Chondrocyte (in vitro differentiated cells): ENCODE measurements around the gene CCDC24. TPM values are rescaled to one million over a fixed set of nuclear protein-coding genes. Genes with fewer than 3 reads are reported as not detected.

Experiments used
- DNase-seq: peaks from one replicate; pipeline ENCODE4 v3.0.0; 2021; ENCODE audit warnings: mixed read lengths, low spot score
- H3K27ac Mint-ChIP-seq: one replicate; pipeline ENCODE4 v1.8.0; 2021; ENCODE audit warnings: mild to moderate bottlenecking, moderate library complexity, mixed read lengths; ENCODE audit not compliant: unreplicated experiment
- H3K27me3 Mint-ChIP-seq: 2 replicates; pipeline ENCODE4 v1.8.0; 2021; ENCODE audit warnings: low read depth, mixed read lengths
- H3K36me3 Mint-ChIP-seq: 2 replicates; pipeline ENCODE4 v1.8.0; 2021; ENCODE audit warnings: low read depth, mixed read lengths
- H3K4me1 Mint-ChIP-seq: 2 replicates; pipeline ENCODE4 v1.8.0; 2021; ENCODE audit warnings: low read depth, mild to moderate bottlenecking, mixed read lengths
- H3K4me3 Mint-ChIP-seq: one replicate; pipeline ENCODE4 v1.8.0; 2021; ENCODE audit warnings: mild to moderate bottlenecking, moderate library complexity, mixed read lengths; ENCODE audit not compliant: unreplicated experiment
- H3K9me3 Mint-ChIP-seq: 2 replicates; pipeline ENCODE4 v1.8.0; 2021; ENCODE audit warnings: low read depth, mixed read lengths
- CTCF ChIP-seq: fragments of 200-600 bp; sonication (generic); IDR thresholded peaks from 2 replicates; pipeline ENCODE4 v1.5.0; 2021; ENCODE audit warnings: antibody characterized with exemption, mild to moderate bottlenecking, moderate library complexity
- long read RNA-seq: library from polyadenylated mRNA; stranded (forward); transcript quantifications from one replicate; pipeline ENCODE4 v2.0.0, GENCODE V29; 2021
- total RNA-seq: library from RNA; stranded (reverse); gene quantifications from 3 replicates; pipeline ENCODE4 v1.2.1, GENCODE V29; 2021

The CCDC24 gene
- 5.4 to 6.8 TPM (median 6.3 TPM) in 3 replicates for total RNA-seq
- long read RNA-seq, partial matches to known transcripts, result 3 of 8 reads
- long read RNA-seq, other reads (novel, unspliced or antisense), result 4 of 8 reads

- H3K9me3 Mint-ChIP-seq, result no peaks in the 10 kb centered on the region
- no peaks in the 10 kb centered on the region for H3K27me3 Mint-ChIP-seq
- peak; percentile 52 for TF ChIP-seq CTCF
- H3K4me3 Mint-ChIP-seq, result peak within 1 kb of the TSS; percentile 85
- no peaks in the 10 kb centered on the region for H3K36me3 Mint-ChIP-seq
- H3K27ac Mint-ChIP-seq, result peak within 1 kb of the TSS; percentile 88
- H3K4me1 Mint-ChIP-seq, result peaks cover 25% of the 10 kb centered on the region
- no peak for DNase-seq
These were observed at the start of gene CCDC24 for GRCh38 chr1:43991476-43992231. Gene CCDC24, plus strand, starts transcription at chr1:43991599. Its CDS starts 280 bp downstream, at chr1:43991879.

- no peak overlapping the region for H3K4me3 Mint-ChIP-seq
- H3K4me1 Mint-ChIP-seq, result peaks cover 10% of the 10 kb centered on the region
- TF ChIP-seq CTCF, result no peak
- peaks cover 3% of the 10 kb centered on the region for H3K36me3 Mint-ChIP-seq
- H3K27ac Mint-ChIP-seq, result no peak overlapping the region
- no peaks in the 10 kb centered on the region for H3K9me3 Mint-ChIP-seq
- H3K27me3 Mint-ChIP-seq, result peaks cover 10% of the 10 kb centered on the region
- DNase-seq, result no peak
These were observed 49.0 kb upstream of the CCDC24 start for GRCh38 chr1:43942411-43942810.

- TF ChIP-seq CTCF, result no peak
- DNase-seq, result no peak
- Mint-ChIP-seq H3K4me1 (peaks cover 28% of the 10 kb centered on the region), H3K9me3 (no peaks in the 10 kb centered on the region), H3K36me3 (peaks cover 1% of the 10 kb centered on the region), H3K4me3 (no peak overlapping the region), H3K27me3 (peaks cover 3% of the 10 kb centered on the region), H3K27ac (no peak overlapping the region)
These were observed 46.5 kb upstream of the CCDC24 start for GRCh38 chr1:43944860-43945259.

GRCh38 chr1:43945674-43946235 lies 45.6 kb upstream of the CCDC24 start:
- H3K27ac Mint-ChIP-seq, result peak overlapping the region; percentile 98
- peak overlapping the region; percentile 86 for H3K4me3 Mint-ChIP-seq
- peaks cover 32% of the 10 kb centered on the region for H3K4me1 Mint-ChIP-seq
- H3K9me3 Mint-ChIP-seq, result no peaks in the 10 kb centered on the region
- TF ChIP-seq CTCF, result no peak
- DNase-seq, result no peak
- no peaks in the 10 kb centered on the region for H3K27me3 Mint-ChIP-seq
- H3K36me3 Mint-ChIP-seq, result peaks cover 6% of the 10 kb centered on the region

GRCh38 chr1:43946236-43947060 lies 45.0 kb upstream of the CCDC24 start, which contains the start of gene IPO13:
Gene IPO13, plus strand, starts transcription at chr1:43946950. Its CDS starts 651 bp downstream, at chr1:43947601.
- H3K4me1 Mint-ChIP-seq, result peaks cover 33% of the 10 kb centered on the region
- DNase-seq, result peak; percentile 98
- no peaks in the 10 kb centered on the region for H3K27me3 Mint-ChIP-seq
- peak within 1 kb of the TSS; percentile 86 for H3K4me3 Mint-ChIP-seq
- no peaks in the 10 kb centered on the region for H3K9me3 Mint-ChIP-seq
- peaks cover 6% of the 10 kb centered on the region for H3K36me3 Mint-ChIP-seq
- peak; percentile 82 for TF ChIP-seq CTCF
- peak within 1 kb of the TSS; percentile 98 for H3K27ac Mint-ChIP-seq
